Spleen (tissue), 7 donors: ENCODE measurements around the gene OR6X1.

Experiments
- POLR2A ChIP-seq, 3 donors: fragments of 450-650 bp; IDR thresholded peaks; one replicate each; pipeline ENCODE4 v1.5.1; 2017; ENCODE audit warnings: antibody characterized with exemption in 3 of 3, mild to moderate bottlenecking in 1 of 3
- POLR2AphosphoS5 ChIP-seq, 3 donors: sonication (generic); formaldehyde crosslinking; IDR thresholded peaks; one replicate each; pipeline ENCODE4 v1.5.1; 2017; ENCODE audit warnings: antibody characterized with exemption in 3 of 3
- TF ChIP-seq, protein P1 (sequence below), 11 experiments: fragments of 200-600 bp in 7 of 11; fragments of 450-650 bp in 4 of 11; sonication (generic) in 4 of 11; IDR thresholded peaks in 8 of 11; conservative IDR thresholded peaks in 3 of 11; 1 replicate in 7 of 11; 2 replicates in 4 of 11; pipeline versions ENCODE4 v1.4.0 to v1.8.0; 2016 to 2021; ENCODE audit warnings: antibody characterized with exemption in 11 of 11, inconsistent platforms in 4 of 11, mild to moderate bottlenecking in 1 of 11
- donor health status: DM: no; HTN: no; CAD: no; lungs with moderate emphysema.
- donor health status: DM: no; HTN: no; CAD: no.
- donor health status: DM: no; HTN: no; CAD: no.

DNA sequence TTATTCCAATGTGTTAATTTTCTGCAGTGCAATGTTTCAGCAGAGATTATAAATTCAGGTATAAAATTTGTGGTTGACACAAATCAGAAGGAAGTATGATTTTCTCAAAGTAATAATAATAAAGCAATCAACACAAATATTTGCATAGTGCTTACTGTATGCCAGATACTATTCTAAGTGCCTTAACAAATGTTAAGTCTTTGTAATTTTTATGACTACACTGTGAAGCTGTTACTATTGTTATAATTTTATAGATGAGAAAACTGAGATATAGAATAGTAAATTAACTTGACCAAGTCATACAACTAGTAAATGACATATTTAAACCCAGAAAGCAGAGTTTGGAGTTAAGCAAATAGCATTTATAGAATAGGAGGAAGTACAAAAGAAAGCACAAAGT, 16.4 kb upstream of the OR6X1 start:
- TF ChIP-seq, protein P1, sequence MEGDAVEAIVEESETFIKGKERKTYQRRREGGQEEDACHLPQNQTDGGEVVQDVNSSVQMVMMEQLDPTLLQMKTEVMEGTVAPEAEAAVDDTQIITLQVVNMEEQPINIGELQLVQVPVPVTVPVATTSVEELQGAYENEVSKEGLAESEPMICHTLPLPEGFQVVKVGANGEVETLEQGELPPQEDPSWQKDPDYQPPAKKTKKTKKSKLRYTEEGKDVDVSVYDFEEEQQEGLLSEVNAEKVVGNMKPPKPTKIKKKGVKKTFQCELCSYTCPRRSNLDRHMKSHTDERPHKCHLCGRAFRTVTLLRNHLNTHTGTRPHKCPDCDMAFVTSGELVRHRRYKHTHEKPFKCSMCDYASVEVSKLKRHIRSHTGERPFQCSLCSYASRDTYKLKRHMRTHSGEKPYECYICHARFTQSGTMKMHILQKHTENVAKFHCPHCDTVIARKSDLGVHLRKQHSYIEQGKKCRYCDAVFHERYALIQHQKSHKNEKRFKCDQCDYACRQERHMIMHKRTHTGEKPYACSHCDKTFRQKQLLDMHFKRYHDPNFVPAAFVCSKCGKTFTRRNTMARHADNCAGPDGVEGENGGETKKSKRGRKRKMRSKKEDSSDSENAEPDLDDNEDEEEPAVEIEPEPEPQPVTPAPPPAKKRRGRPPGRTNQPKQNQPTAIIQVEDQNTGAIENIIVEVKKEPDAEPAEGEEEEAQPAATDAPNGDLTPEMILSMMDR (IDR thresholded peaks at IDR 0.05 in 8 of 11, conservative IDR thresholded peaks at IDR 0.05 in 3 of 11): no peak
- TF ChIP-seq POLR2A (IDR thresholded peaks at IDR 0.05) (no peak), POLR2AphosphoS5 (IDR thresholded peaks at IDR 0.05) (no peak)
